ENCODE data around the gene PEMT.

PEMT gene

GRCh38 chr17:17546399-17547185 is 44.9 kb downstream of the PEMT start:
- Histone ChIP-seq H3K27ac (no peak overlapping the region), H3K4me3 (no peak overlapping the region)
- TF ChIP-seq CTCF (IDR thresholded peaks at IDR 0.05), result no peak
- no peak for DNase-seq (ENCODE audit: low spot score)

- no peak for TF ChIP-seq CTCF (IDR thresholded peaks at IDR 0.05)
- no peak for DNase-seq (ENCODE audit: low spot score)
- no peak overlapping the region for H3K4me3 ChIP-seq
- H3K27ac ChIP-seq, result peak overlapping the region; percentile 38 to 50
Observed at GRCh38 chr17:17545984-17546383, 45.5 kb downstream of the PEMT start.

DNA sequence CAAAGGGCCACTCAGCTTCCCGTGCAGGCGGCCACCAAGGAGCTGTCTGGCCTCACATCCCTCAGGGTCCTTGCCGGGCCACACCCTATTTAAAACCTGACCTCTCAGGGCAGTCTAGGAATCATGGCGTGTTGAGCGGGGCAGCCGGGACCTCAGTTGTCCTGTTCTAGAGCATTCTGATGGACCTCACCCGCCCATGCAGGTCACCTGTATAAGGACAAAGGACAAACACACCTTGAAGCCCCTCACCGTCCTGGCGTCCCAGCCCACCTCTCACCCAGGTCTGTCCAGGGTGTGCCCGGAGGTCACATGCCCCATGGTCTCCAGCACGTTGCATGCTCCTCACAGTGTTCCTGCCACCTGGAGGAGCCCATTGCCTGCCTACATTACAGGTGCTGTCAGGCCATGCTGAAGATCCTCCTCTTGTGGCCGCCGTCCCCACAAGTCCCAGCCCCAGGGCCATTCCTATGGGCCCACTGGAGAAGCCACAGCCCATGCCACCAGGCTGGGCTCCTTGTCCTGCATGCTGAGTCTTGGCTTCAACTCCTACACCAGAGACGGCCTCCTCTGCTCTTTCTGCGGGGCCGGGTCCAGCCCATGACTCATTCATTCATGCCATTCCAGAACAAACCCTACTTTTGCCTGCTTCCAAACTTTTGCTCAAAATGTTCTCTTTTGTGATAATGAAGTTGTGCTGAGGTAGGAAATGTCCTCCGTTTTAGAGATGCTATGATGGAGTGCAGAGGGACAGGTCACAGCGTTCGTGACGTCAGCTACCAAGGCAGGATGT is 46.3 kb downstream of the PEMT start:
- Histone ChIP-seq H3K27ac (peak overlapping the region in 1 of 2 donors; percentile 50), H3K4me3 (no peak overlapping the region)
- no peak for DNase-seq (ENCODE audit: low spot score)
- TF ChIP-seq CTCF (IDR thresholded peaks at IDR 0.05), result no peak

DNA sequence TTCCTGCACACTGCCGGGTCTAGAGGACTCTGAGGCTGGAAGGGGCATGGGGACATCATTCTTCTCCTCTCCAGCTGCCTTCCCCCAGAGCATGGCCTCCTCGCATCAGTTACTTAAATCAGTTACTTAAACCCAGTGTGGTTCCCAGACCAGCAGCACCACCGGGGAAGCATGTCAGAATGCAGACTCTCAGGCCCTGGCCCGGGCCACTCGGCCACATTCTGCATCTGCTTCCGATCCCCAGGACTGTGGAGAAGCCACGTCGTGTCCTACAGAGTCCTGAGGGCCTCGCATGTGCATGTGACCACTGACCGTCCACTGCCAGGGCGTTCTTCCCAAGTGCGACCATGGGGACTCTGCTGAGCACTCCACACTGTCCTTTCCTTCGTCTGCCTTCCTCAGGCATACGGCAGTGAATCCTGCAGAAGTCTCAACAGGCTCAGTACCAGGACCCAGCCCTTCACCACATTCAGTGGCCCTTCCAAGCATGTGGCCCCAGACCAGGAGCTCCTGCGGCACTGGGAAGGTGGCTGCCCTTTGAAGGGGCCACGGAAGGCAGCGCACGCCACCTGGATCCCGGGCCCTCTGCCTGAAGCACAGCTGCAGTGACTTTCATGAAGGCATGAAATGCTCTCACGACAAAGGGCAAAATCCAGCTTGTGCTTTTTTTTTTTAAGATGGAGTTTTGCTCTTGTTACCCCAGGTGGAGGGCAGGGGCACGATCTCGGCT is 48.4 kb downstream of the PEMT start:
- no peak overlapping the region for H3K27ac ChIP-seq
- TF ChIP-seq CTCF (IDR thresholded peaks at IDR 0.05), result no peak
- no peak overlapping the region for H3K4me3 ChIP-seq
- DNase-seq (ENCODE audit: low spot score), result no peak

GRCh38 chr17:17541640-17542001 is 49.9 kb downstream of the PEMT start:
- H3K4me3 ChIP-seq, result no peak overlapping the region
- DNase-seq (ENCODE audit: low spot score), result no peak
- H3K27ac ChIP-seq, result no peak overlapping the region
- no peak for TF ChIP-seq CTCF (IDR thresholded peaks at IDR 0.05)

- DNase-seq (ENCODE audit: low spot score), result no peak
- TF ChIP-seq CTCF (IDR thresholded peaks at IDR 0.05), result no peak
- no peak overlapping the region for H3K4me3 ChIP-seq
Observed at GRCh38 chr17:17540935-17541639, 50.4 kb downstream of the PEMT start.

More at GRCh38 chr17:17540935-17541639, 50.4 kb downstream of the PEMT start:
- no peak overlapping the region for H3K27ac ChIP-seq
